ENCODE measurements around the gene PORCN. TPM values are rescaled to one million over a fixed set of nuclear protein-coding genes. Genes with fewer than 3 reads are reported as not detected.
A peak's percentile ranks its signal among the peaks of the same experiment; 100 is the strongest.

The PORCN gene
- total RNA-seq, 1 donor from 2014 or later: 13.6 TPM

DNA sequence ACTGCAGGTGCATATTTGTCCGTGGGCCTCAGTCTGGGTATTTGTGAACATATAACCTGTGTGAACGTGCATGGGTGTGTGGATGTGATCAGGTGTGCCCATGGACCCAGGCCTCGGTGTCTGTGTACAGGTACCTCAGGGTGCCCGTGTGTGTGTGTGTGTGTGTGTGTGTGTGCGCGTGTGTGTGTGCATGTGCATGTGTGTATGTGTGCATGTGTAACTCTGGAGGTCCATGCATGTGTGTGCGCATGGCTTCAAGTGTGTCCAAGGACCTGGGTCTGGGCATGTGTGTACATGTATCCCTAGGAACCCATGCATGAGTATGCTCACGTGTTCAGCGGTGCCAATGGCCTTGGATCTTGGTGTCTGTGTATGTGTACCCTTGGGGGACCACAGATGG lies 17.0 kb upstream of the PORCN start:
- TF ChIP-seq, protein P1, sequence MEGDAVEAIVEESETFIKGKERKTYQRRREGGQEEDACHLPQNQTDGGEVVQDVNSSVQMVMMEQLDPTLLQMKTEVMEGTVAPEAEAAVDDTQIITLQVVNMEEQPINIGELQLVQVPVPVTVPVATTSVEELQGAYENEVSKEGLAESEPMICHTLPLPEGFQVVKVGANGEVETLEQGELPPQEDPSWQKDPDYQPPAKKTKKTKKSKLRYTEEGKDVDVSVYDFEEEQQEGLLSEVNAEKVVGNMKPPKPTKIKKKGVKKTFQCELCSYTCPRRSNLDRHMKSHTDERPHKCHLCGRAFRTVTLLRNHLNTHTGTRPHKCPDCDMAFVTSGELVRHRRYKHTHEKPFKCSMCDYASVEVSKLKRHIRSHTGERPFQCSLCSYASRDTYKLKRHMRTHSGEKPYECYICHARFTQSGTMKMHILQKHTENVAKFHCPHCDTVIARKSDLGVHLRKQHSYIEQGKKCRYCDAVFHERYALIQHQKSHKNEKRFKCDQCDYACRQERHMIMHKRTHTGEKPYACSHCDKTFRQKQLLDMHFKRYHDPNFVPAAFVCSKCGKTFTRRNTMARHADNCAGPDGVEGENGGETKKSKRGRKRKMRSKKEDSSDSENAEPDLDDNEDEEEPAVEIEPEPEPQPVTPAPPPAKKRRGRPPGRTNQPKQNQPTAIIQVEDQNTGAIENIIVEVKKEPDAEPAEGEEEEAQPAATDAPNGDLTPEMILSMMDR (IDR thresholded peaks at IDR 0.05; ENCODE audit: borderline replicate concordance): no peak
- H3K4me3 ChIP-seq: no peak overlapping the region
- intact Hi-C loops (cut with micrococcal nuclease): no loop called here
- no peaks in the 10 kb centered on the region for H3K9me3 ChIP-seq (replicated peaks)
- DNase-seq: no peak
- H3K27me3 ChIP-seq (ENCODE audit: low read depth): no peaks in the 10 kb centered on the region
- no peaks in the 10 kb centered on the region for H3K4me1 ChIP-seq
- H3K36me3 ChIP-seq: no peaks in the 10 kb centered on the region
- H3K27ac ChIP-seq (replicated peaks): no peak overlapping the region

DNA sequence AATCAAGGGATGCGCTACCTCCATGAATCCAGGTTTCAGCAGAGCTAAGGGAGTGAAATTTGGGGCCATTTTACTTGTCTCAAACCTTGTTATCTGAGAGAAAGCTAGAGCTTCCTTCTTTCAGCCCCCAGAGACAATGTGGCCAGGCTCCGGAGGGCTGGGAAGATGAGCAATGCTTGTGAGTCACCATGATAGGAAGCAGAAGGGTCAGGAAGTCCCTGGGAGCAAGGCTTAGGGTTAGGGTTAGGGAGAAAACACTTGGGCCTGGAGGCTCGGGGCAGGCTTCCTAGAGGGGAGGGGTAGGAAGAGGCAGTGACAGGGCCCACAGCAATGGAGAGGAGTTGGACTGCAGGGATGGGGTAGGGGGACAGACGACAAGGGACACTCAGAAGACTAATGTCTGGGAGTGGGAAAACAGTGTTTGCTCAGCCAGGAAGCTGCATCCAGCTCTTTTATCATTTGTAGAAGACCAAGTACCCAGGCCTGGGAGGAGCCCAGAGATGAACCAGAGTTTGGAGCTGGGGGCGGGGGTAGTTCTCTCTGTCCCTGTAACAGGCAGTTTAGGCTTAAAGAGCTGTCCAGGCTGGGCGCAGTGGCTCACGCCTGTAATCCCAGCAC lies 16.4 kb upstream of the PORCN start:
- intact Hi-C loops (cut with micrococcal nuclease): no loop called here
- Histone ChIP-seq H3K9me3 (replicated peaks) (no peaks in the 10 kb centered on the region), H3K27ac (replicated peaks) (peak overlapping the region; percentile 38), H3K36me3 (no peaks in the 10 kb centered on the region), H3K4me3 (no peak overlapping the region), H3K27me3 (ENCODE audit: low read depth) (no peaks in the 10 kb centered on the region), H3K4me1 (no peaks in the 10 kb centered on the region)
- no peak for DNase-seq
- TF ChIP-seq, protein P1 (IDR thresholded peaks at IDR 0.05; ENCODE audit: borderline replicate concordance): no peak

DNA sequence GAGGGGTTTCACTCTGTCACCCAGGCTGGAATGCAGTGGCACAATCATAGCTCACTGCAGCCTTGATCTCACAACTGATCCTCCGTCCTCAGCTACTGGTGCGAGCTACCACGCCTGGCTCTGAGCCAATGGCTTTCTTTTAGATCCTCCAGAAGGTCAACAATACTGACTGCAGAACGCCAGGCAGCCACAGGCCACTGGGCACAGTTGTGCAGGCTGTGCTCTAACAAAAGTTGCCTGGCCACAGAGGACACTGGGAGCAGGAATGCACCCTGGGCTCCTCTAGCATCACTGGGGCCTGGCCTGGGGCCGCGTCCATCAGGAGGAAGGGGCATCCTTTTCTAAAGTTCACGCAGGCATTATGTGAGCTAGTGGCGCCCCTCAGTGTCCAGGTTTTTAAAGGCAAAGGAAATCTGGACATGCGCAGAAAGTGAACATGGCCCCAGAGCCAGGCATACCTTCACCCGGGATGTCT lies 14.9 kb upstream of the PORCN start:
- DNase-seq: no peak
- intact Hi-C loops (cut with micrococcal nuclease): no loop called here

DNA sequence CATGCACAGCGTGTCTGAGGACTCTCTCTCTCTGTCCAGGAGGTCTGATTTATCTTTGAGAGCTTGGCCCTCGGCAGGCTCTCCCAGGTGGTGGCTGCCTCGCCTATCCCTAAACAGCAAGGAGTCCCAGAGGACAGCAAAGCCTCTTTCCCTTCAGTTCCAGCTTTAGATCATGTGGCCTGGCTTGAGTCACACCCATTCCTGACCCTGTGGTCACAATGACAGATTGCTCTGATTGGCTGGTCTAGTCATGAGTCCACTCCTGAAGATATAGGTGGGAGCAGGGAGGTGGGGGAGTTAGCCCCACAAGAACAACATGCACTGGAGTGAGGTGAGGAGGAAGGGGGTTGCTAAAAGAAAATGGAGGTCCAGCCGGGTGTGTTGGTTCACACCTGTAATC lies 12.1 kb upstream of the PORCN start:
- Histone ChIP-seq H3K27me3 (ENCODE audit: low read depth) (no peaks in the 10 kb centered on the region), H3K4me3 (no peak overlapping the region), H3K36me3 (no peaks in the 10 kb centered on the region), H3K4me1 (no peaks in the 10 kb centered on the region), H3K27ac (replicated peaks) (no peak overlapping the region), H3K9me3 (replicated peaks) (no peaks in the 10 kb centered on the region)
- intact Hi-C loops (cut with micrococcal nuclease): no loop called here
- DNase-seq: no peak
- TF ChIP-seq, protein P1 (IDR thresholded peaks at IDR 0.05; ENCODE audit: borderline replicate concordance): no peak

More for the DNA sequence above, 14.9 kb upstream of the PORCN start:
- Histone ChIP-seq H3K36me3 (no peaks in the 10 kb centered on the region), H3K4me1 (no peaks in the 10 kb centered on the region), H3K9me3 (replicated peaks) (no peaks in the 10 kb centered on the region), H3K27ac (replicated peaks) (no peak overlapping the region), H3K27me3 (ENCODE audit: low read depth) (no peaks in the 10 kb centered on the region), H3K4me3 (no peak overlapping the region)
- TF ChIP-seq, protein P1 (IDR thresholded peaks at IDR 0.05; ENCODE audit: borderline replicate concordance): peak; percentile 39

DNA sequence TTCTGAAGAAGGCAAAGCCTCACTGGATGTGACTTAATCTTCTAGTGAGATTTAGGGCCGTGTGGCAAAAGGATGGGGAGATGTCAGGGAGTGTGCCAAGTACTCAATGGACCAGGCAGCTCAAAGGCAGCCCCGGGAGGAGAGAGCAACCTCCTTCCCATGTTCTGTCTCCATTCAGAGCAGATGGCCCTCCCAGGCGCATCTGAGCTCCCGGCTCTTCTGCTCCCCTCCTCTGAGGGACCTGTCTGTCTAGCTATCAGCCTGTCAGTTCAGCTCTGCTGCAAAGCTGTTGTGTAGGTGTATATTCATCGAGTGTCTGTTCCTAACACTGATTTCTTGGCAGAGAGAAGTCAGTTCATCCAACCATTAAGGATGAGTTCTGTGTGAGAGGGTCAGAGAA lies 10.9 kb upstream of the PORCN start:
- no peaks in the 10 kb centered on the region for H3K4me1 ChIP-seq
- H3K4me3 ChIP-seq: no peak overlapping the region
- intact Hi-C loops (cut with micrococcal nuclease): no loop called here
- TF ChIP-seq, protein P1 (IDR thresholded peaks at IDR 0.05; ENCODE audit: borderline replicate concordance): no peak
- H3K36me3 ChIP-seq: no peaks in the 10 kb centered on the region
- H3K9me3 ChIP-seq (replicated peaks): no peaks in the 10 kb centered on the region
- DNase-seq: no peak
- H3K27me3 ChIP-seq (ENCODE audit: low read depth): no peaks in the 10 kb centered on the region
- H3K27ac ChIP-seq (replicated peaks): no peak overlapping the region

Data from left ventricle myocardium inferior (tissue), 1 donor.